H1 (cell line): ENCODE data around the gene AHDC1. TPM values are rescaled to one million over a fixed set of nuclear protein-coding genes. Genes with fewer than 3 reads are reported as not detected.

Experiments used
- CTCF ChIA-PET: fragments of 300-600 bp; sonication (Branson Sonifier 250); formaldehyde crosslinking; loops from one replicate; lab custom pipeline; 2021; ENCODE audit not compliant: partially characterized antibody; lab: Charles Lee
- POLR2A ChIA-PET: fragments of 300-600 bp; sonication (Branson Sonifier 250); formaldehyde crosslinking; loops from one replicate; lab custom pipeline; 2021; ENCODE audit warnings: inconsistent platforms; ENCODE audit not compliant: partially characterized antibody; lab: Charles Lee
- DNase-seq, 2 experiments: peaks; one replicate each; pipeline versions ENCODE4 v3.0.0 to v3.0.0-alpha.2; 2010 to 2022; ENCODE audit warnings: low spot score in 2 of 2, low read depth in 1 of 2, mixed read lengths in 1 of 2
- FAIRE-seq: peaks from 2 replicates; lab custom pipeline; 2011; peaks lifted over from hg19 to GRCh38; lab: Jason Lieb, UNC
- H2AFZ ChIP-seq: 2 replicates; pipeline ENCODE4 v1.8.1; 2012; ENCODE audit warnings: low read length, inconsistent platforms
- H2AK5ac ChIP-seq: 2 replicates; pipeline ENCODE4 v1.6.1; 2013; ENCODE audit warnings: low read depth, low read length
- H2BK120ac ChIP-seq: replicated peaks from 2 replicates; pipeline ENCODE3; 2013; ENCODE audit warnings: low read depth, low read length, inconsistent platforms
- H2BK12ac ChIP-seq: 2 replicates; pipeline ENCODE4 v1.6.1; 2013; ENCODE audit warnings: low read depth, low read length
- H2BK15ac ChIP-seq: 2 replicates; pipeline ENCODE4 v1.6.1; 2013; ENCODE audit warnings: low read length
- H2BK20ac ChIP-seq: 2 replicates; pipeline ENCODE4 v1.6.1; 2013; ENCODE audit warnings: low read length
- H2BK5ac ChIP-seq: 2 replicates; pipeline ENCODE4 v1.6.1; 2013; ENCODE audit warnings: low read depth, low read length
- H3K14ac ChIP-seq: 2 replicates; pipeline ENCODE4 v1.6.1; 2013; ENCODE audit warnings: inconsistent platforms; ENCODE audit not compliant: insufficient read length
- H3K18ac ChIP-seq: 2 replicates; pipeline ENCODE4 v1.6.1; 2013; ENCODE audit warnings: low read length; ENCODE audit errors: extremely low read depth
- H3K23ac ChIP-seq: 2 replicates; pipeline ENCODE4 v1.6.1; 2013; ENCODE audit warnings: inconsistent platforms; ENCODE audit not compliant: insufficient read length
- H3K23me2 ChIP-seq: 2 replicates; pipeline ENCODE4 v1.6.1; 2013; ENCODE audit warnings: low read depth, low read length
- H3K27ac ChIP-seq: 2 replicates; pipeline ENCODE4 v1.6.1; 2011; ENCODE audit warnings: low read depth, low read length, inconsistent platforms
- H3K27me3 ChIP-seq, 4 experiments: replicated peaks in 1 of 4; 1 replicate in 1 of 4; 2 replicates in 3 of 4; pipeline versions ENCODE4 v1.6.1 to v1.8.1; 2011 to 2013; ENCODE audit warnings: low read length in 3 of 4, mild to moderate bottlenecking in 3 of 4, inconsistent platforms in 2 of 4, mixed read lengths in 2 of 4, moderate library complexity in 1 of 4; ENCODE audit not compliant: control insufficient read depth in 3 of 4, insufficient read depth in 3 of 4; ENCODE audit errors: extremely low read depth in 1 of 4
- H3K36me3 ChIP-seq, 4 experiments: 2 replicates each; pipeline versions ENCODE4 v1.6.1 to v1.8.1; 2011 to 2013; ENCODE audit warnings: mild to moderate bottlenecking in 4 of 4, low read length in 3 of 4, moderate library complexity in 2 of 4, control low read depth in 1 of 4, inconsistent platforms in 1 of 4; ENCODE audit not compliant: insufficient read depth in 4 of 4, control insufficient read depth in 2 of 4
- H3K4ac ChIP-seq: replicated peaks from 2 replicates; pipeline ENCODE3; 2013; ENCODE audit warnings: low read length, low read depth, mixed read lengths, inconsistent platforms; ENCODE audit not compliant: insufficient read length
- H3K4me1 ChIP-seq, 4 experiments: replicated peaks in 1 of 4; 1 replicate in 1 of 4; 2 replicates in 3 of 4; pipeline versions ENCODE4 v1.6.1 to v1.8.1; 2011 to 2013; ENCODE audit warnings: low read length in 3 of 4, inconsistent platforms in 2 of 4, mixed read lengths in 1 of 4; ENCODE audit not compliant: insufficient read depth in 4 of 4, control insufficient read depth in 3 of 4
- H3K4me2 ChIP-seq, 2 experiments: 2 replicates each; pipeline versions ENCODE4 v1.6.1 to v1.8.1; 2011 to 2013; ENCODE audit warnings: low read depth in 2 of 2, low read length in 2 of 2, control low read depth in 1 of 2, inconsistent platforms in 1 of 2, mild to moderate bottlenecking in 1 of 2; ENCODE audit not compliant: insufficient read depth in 1 of 2
- H3K4me3 ChIP-seq, 4 experiments: fragments of 200-600, 300-600 bp in 1 of 4; sonication (generic), shearing (Covaris generic), sonication (Bioruptor Twin) in 1 of 4; 2 replicates each; pipeline versions ENCODE4 v1.5.1 to v1.8.1; 2011 to 2016; ENCODE audit warnings: low read length in 4 of 4, low read depth in 3 of 4, control low read depth in 2 of 4, inconsistent platforms in 2 of 4, mild to moderate bottlenecking in 2 of 4, mixed read lengths in 1 of 4, moderate library complexity in 1 of 4; ENCODE audit not compliant: insufficient read depth in 2 of 4; ENCODE audit errors: extremely low read depth in 1 of 4
- H3K56ac ChIP-seq: replicated peaks from 2 replicates; pipeline ENCODE3; 2013; ENCODE audit warnings: low read depth, mild to moderate bottlenecking, mixed read lengths, low read length, inconsistent platforms; ENCODE audit not compliant: insufficient read length
- H3K79me1 ChIP-seq: 2 replicates; pipeline ENCODE4 v1.6.1; 2013; ENCODE audit warnings: low read depth, low read length, control low read depth
- H3K79me2 ChIP-seq, 2 experiments: 2 replicates each; pipeline versions ENCODE4 v1.6.1 to v1.8.1; 2012 to 2013; ENCODE audit warnings: low read length in 2 of 2, mild to moderate bottlenecking in 2 of 2, inconsistent platforms in 1 of 2; ENCODE audit not compliant: insufficient read depth in 2 of 2, control insufficient read depth in 1 of 2
- H3K9ac ChIP-seq, 4 experiments: replicated peaks in 1 of 4; 1 replicate in 1 of 4; 2 replicates in 3 of 4; pipeline versions ENCODE4 v1.6.1 to v1.8.1; 2011 to 2013; ENCODE audit warnings: low read depth in 3 of 4, low read length in 3 of 4, control low read depth in 2 of 4, mild to moderate bottlenecking in 2 of 4, moderate library complexity in 2 of 4, inconsistent platforms in 1 of 4; ENCODE audit errors: extremely low read depth in 1 of 4
- H3K9me3 ChIP-seq, 2 experiments: 2 replicates each; pipeline versions ENCODE4 v1.6.1 to v1.8.1; 2012 to 2013; ENCODE audit warnings: mild to moderate bottlenecking in 2 of 2, moderate library complexity in 2 of 2, control low read depth in 1 of 2, inconsistent platforms in 1 of 2, low read depth in 1 of 2, low read length in 1 of 2, mixed read lengths in 1 of 2; ENCODE audit not compliant: insufficient read depth in 2 of 2
- H4K20me1 ChIP-seq, 2 experiments: replicated peaks in 1 of 2; 2 replicates each; pipeline versions ENCODE3 to v1.8.1; 2011 to 2013; ENCODE audit warnings: inconsistent platforms in 2 of 2, low read length in 2 of 2, mild to moderate bottlenecking in 1 of 2; ENCODE audit not compliant: insufficient read depth in 2 of 2, control insufficient read depth in 1 of 2
- H4K5ac ChIP-seq: 2 replicates; pipeline ENCODE4 v1.6.1; 2013; ENCODE audit warnings: low read length, low read depth, mixed read lengths, inconsistent platforms; ENCODE audit not compliant: insufficient read length
- H4K8ac ChIP-seq: 2 replicates; pipeline ENCODE4 v1.8.0; 2013; ENCODE audit warnings: mild to moderate bottlenecking, moderate library complexity, low read length, inconsistent platforms; ENCODE audit not compliant: insufficient read depth; ENCODE audit errors: extremely low read depth
- H4K91ac ChIP-seq: replicated peaks from 2 replicates; pipeline ENCODE3; 2013; ENCODE audit warnings: low read length, mixed read lengths, inconsistent platforms; ENCODE audit not compliant: insufficient read length
- ASH2L ChIP-seq: fragments of 200-600, 300-600 bp; sonication (generic); IDR thresholded peaks from one replicate; pipeline ENCODE4 v1.7.1; 2017; ENCODE audit warnings: low read length
- USF2 ChIP-seq: IDR thresholded peaks from 2 replicates; pipeline ENCODE4 v1.6.1; 2011; ENCODE audit warnings: low read length, improper control_type of control experiment
- WGBS, 2 experiments: shearing (Covaris generic) in 1 of 2; methylation state at CpG; one replicate each; pipeline versions ENCODE4 v1.1.6 to v1.1.7; 2013 to 2015; ENCODE audit warnings: low lambda C conversion rate in 2 of 2, mixed read lengths in 2 of 2, inconsistent platforms in 1 of 2, low coverage in 1 of 2, missing lambda C conversion rate in 1 of 2; ENCODE audit not compliant: insufficient replicate concordance in 2 of 2, insufficient coverage in 1 of 2, insufficient read length in 1 of 2; ENCODE audit errors: extremely low coverage in 1 of 2, missing lambda C conversion rate in 1 of 2; 5-methylcytosine and 5-hydroxymethylcytosine counted together
- polyA plus RNA-seq, 7 experiments: library from polyadenylated mRNA; depleted of rRNA in 3 of 7; stranded (reverse) in 5 of 7; unstranded in 2 of 7; fragments of >200 nt in 5 of 7; fragments of 200-250 nt in 2 of 7; gene quantifications; 1 replicate in 5 of 7; 2 replicates in 1 of 7; 4 replicates in 1 of 7; pipeline versions ENCODE4 v1.2.1 to v1.2.3, GENCODE V29; 2011 to 2013; ENCODE audit warnings: missing spikeins in 2 of 7, mixed read lengths in 2 of 7
- total RNA-seq: library from RNA; stranded (reverse); fragmentation: NEBNext Ultra II Directional; extraction: Animal tissue kit (Norgen Biotek cat#: 25700); gene quantifications from 2 replicates; pipeline ENCODE4 v1.2.1, GENCODE V29; 2021

Gene AHDC1
- total and polyA plus RNA-seq, 2 of the 8 experiments (the other 6 are each of a cell fraction or from before 2014, with no cell fraction given), result 4.4 to 35.1 TPM

GRCh38 chr1:27561124-27561899 lies 42.6 kb downstream of the AHDC1 start:
- H3K23ac ChIP-seq, result no peak overlapping the region
- H3K79me2 ChIP-seq, result peaks cover 0 to 37% of the 10 kb centered on the region in 2 experiments; a peak in 2 of 4 replicates
- no peak overlapping the region for H2BK12ac ChIP-seq
- H3K56ac ChIP-seq, result no peak overlapping the region
- ChIA-PET POLR2A (interaction anchor here (0.5 to 24.3 kb wide), 4 partner anchors 14 to 291 kb away, joined by 3 to 350 read pairs (median 4); no protein-coding TSS in a partner anchor), CTCF (interaction anchor here (0.6 to 56.1 kb wide), 10 partner anchors 1 to 406 kb away, joined by 3 to 1807 read pairs (median 5); partner anchors contain the start of genes AHDC1 and SLC9A1)
- H2BK120ac ChIP-seq, result no peak overlapping the region
- no peak overlapping the region for H2AK5ac ChIP-seq
- no peak overlapping the region for H2BK20ac ChIP-seq
- DNase-seq (no peak), FAIRE-seq (no peak)
- no peaks in the 10 kb centered on the region for H3K9me3 ChIP-seq
- no peak overlapping the region for H2AFZ ChIP-seq
- no peak overlapping the region for H4K8ac ChIP-seq
- TF ChIP-seq USF2 (no peak), ASH2L (peak; percentile 4)
- H3K36me3 ChIP-seq, result no peaks in the 10 kb centered on the region; a peak in 1 of 8 replicates
- 69% methylated on average over 7 of the region's 9 CpGs; no CpG with 5 or more reads in 1 of the 2 experiments for WGBS, 2 experiments
- 0 out of 2 replicates have a peak overlapping the region, but pooled peaks have one; percentile 19 for H2BK15ac ChIP-seq
- H3K23me2 ChIP-seq, result peaks cover 2% of the 10 kb centered on the region; the same call in 1 of the 2 replicates
- no peak overlapping the region for H3K9ac ChIP-seq
- no peak overlapping the region for H3K4me3 ChIP-seq
- H3K4ac ChIP-seq, result no peak overlapping the region
- no peak overlapping the region for H4K91ac ChIP-seq
- H3K79me1 ChIP-seq, result peaks cover 17% of the 10 kb centered on the region
- H3K4me2 ChIP-seq, result no peak overlapping the region; a peak in 1 of 4 replicates
- H3K18ac ChIP-seq, result no peak overlapping the region; the same call in 1 of the 2 replicates
- no peak overlapping the region for H3K27ac ChIP-seq
- peak overlapping the region; percentile 2; the same call in 1 of the 2 replicates for H2BK5ac ChIP-seq
- peaks cover 9 to 26% of the 10 kb centered on the region in 2 experiments for H4K20me1 ChIP-seq
- peaks cover 11 to 63% (median 39%) of the 10 kb centered on the region in 4 experiments for H3K4me1 ChIP-seq
- H3K14ac ChIP-seq, result no peak overlapping the region
- H4K5ac ChIP-seq, result no peak overlapping the region
- no peaks in the 10 kb centered on the region; a peak in 1 of 7 replicates for H3K27me3 ChIP-seq
